Hepatocyte (in vitro differentiated cells): ENCODE measurements around the gene XXYLT1. TPM values are rescaled to one million over a fixed set of nuclear protein-coding genes. Genes with fewer than 3 reads are reported as not detected.

Experiments
- DNase-seq: peaks from one replicate; pipeline ENCODE4 v3.0.0-alpha.2; 2016; ENCODE audit warnings: low spot score
- H2AFZ ChIP-seq: fragments of 200-600 bp; sonication (generic); 2 replicates; pipeline ENCODE4 v1.6.0; 2016; ENCODE audit warnings: antibody characterized with exemption, mild to moderate bottlenecking
- H3K27ac ChIP-seq: fragments of 200-600 bp; sonication (generic); 2 replicates; pipeline ENCODE4 v1.5.1; 2016; ENCODE audit warnings: mild to moderate bottlenecking
- H3K27me3 ChIP-seq: fragments of 200-600 bp; sonication (generic); 2 replicates; pipeline ENCODE4 v1.6.1; 2016
- H3K36me3 ChIP-seq: fragments of 200-600 bp; sonication (generic); replicated peaks from 2 replicates; pipeline ENCODE4 v1.5.1; 2016; ENCODE audit warnings: low read depth; ENCODE audit not compliant: insufficient read depth
- H3K4me1 ChIP-seq: fragments of 200-600 bp; sonication (generic); 2 replicates; pipeline ENCODE4 v1.5.1; 2016; ENCODE audit warnings: mild to moderate bottlenecking, moderate library complexity; ENCODE audit not compliant: insufficient read depth
- H3K4me2 ChIP-seq: fragments of 200-600 bp; sonication (generic); 2 replicates; pipeline ENCODE4 v1.6.0; 2016
- H3K4me3 ChIP-seq: fragments of 200-600 bp; sonication (generic); 2 replicates; pipeline ENCODE4 v1.5.1; 2016; ENCODE audit warnings: mild to moderate bottlenecking
- H3K79me2 ChIP-seq: fragments of 200-600 bp; sonication (generic); 2 replicates; pipeline ENCODE4 v1.6.0; 2017; ENCODE audit warnings: mild to moderate bottlenecking
- H3K9me2 ChIP-seq: fragments of 200-600 bp; sonication (generic); replicated peaks from 2 replicates; pipeline ENCODE4 v1.6.0; 2017; ENCODE audit warnings: mild to moderate bottlenecking; ENCODE audit not compliant: insufficient read depth
- H3K9me3 ChIP-seq: fragments of 200-600 bp; sonication (generic); 2 replicates; pipeline ENCODE4 v1.5.1; 2016; ENCODE audit warnings: low read depth, mild to moderate bottlenecking
- H4K20me1 ChIP-seq: fragments of 200-600 bp; sonication (generic); 2 replicates; pipeline ENCODE4 v1.6.0; 2016; ENCODE audit warnings: mild to moderate bottlenecking; ENCODE audit not compliant: insufficient read depth, poor library complexity, severe bottlenecking
- EZH2 ChIP-seq: fragments of 200-600 bp; sonication (generic); IDR thresholded peaks from 2 replicates; pipeline ENCODE4 v1.6.1; 2016; ENCODE audit warnings: antibody characterized with exemption, mild to moderate bottlenecking, borderline replicate concordance
- EZH2phosphoT487 ChIP-seq: fragments of 200-600 bp; sonication (generic); IDR thresholded peaks from one replicate; pipeline ENCODE4 v1.6.1; 2018; ENCODE audit warnings: antibody characterized with exemption, mild to moderate bottlenecking, low read depth, moderate library complexity; ENCODE audit not compliant: unreplicated experiment, severe bottlenecking
- WGBS: methylation state at CpG from one replicate; pipeline ENCODE4 v1.1.6; 2016; ENCODE audit warnings: low lambda C conversion rate; ENCODE audit errors: missing lambda C conversion rate; 5-methylcytosine and 5-hydroxymethylcytosine counted together
- polyA plus RNA-seq: library from polyadenylated mRNA; unstranded; fragments of >200 nt; fragmentation: Nextera tagmentation; extraction: Ambion mirVana; gene quantifications from 2 replicates; pipeline ENCODE4 v1.2.1, GENCODE V29; 2016
- total RNA-seq: library from RNA; depleted of rRNA; stranded (reverse); fragments of >200 nt; gene quantifications from 2 replicates; pipeline ENCODE4 v1.2.3, GENCODE V29; 2014
- TF ChIP-seq, protein P1 (sequence below): fragments of 200-600 bp; sonication (generic); IDR thresholded peaks from 2 replicates; pipeline ENCODE4 v1.5.1; 2016; ENCODE audit warnings: antibody characterized with exemption, mild to moderate bottlenecking; ENCODE audit not compliant: poor library complexity

XXYLT1 gene
- total and polyA plus RNA-seq, 2 experiments from 2014 or later: 20.9 to 25.6 TPM

DNA sequence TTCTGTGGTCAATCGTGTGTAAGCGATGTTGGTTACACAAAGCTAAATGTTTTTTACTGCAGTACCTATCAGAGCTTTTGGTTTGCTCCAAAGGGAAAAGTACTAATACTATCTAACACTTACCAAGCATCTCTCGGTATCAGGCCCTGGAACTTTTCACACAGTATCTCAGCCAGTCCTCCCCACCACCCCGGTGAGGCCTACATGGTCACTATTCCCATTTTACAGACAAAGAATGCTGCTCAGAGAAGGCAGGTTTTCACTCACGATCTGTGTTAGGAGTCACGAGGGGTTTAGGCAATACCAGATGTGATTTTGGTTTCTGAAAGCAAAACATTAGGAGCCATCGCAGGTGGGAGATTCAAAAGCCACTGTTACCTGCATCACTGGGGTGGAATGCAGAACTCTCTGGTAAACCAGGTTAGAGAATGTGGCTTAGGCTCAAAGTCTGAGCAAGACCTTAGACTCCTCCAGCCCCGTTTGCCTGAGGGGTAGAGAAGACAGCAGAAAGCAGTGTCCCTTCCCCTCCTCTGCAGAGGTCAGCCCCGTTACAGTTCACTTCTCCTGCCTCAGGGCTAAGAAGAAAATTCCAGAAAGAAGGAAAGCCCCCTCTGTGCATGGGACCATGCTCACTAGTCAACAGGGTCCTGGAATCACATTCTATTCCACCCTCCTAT, 57.2 kb downstream of the XXYLT1 start:
- H3K27me3 ChIP-seq: no peaks in the 10 kb centered on the region
- no peak overlapping the region for H3K4me2 ChIP-seq
- H3K36me3 ChIP-seq: no peaks in the 10 kb centered on the region
- no peak overlapping the region for H3K4me3 ChIP-seq
- H3K4me1 ChIP-seq: peaks cover 20% of the 10 kb centered on the region
- WGBS: 86% methylated on average over 9 of the region's 9 CpGs
- TF ChIP-seq, protein P1, sequence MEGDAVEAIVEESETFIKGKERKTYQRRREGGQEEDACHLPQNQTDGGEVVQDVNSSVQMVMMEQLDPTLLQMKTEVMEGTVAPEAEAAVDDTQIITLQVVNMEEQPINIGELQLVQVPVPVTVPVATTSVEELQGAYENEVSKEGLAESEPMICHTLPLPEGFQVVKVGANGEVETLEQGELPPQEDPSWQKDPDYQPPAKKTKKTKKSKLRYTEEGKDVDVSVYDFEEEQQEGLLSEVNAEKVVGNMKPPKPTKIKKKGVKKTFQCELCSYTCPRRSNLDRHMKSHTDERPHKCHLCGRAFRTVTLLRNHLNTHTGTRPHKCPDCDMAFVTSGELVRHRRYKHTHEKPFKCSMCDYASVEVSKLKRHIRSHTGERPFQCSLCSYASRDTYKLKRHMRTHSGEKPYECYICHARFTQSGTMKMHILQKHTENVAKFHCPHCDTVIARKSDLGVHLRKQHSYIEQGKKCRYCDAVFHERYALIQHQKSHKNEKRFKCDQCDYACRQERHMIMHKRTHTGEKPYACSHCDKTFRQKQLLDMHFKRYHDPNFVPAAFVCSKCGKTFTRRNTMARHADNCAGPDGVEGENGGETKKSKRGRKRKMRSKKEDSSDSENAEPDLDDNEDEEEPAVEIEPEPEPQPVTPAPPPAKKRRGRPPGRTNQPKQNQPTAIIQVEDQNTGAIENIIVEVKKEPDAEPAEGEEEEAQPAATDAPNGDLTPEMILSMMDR: no peak
- no peak for TF ChIP-seq EZH2
- TF ChIP-seq EZH2phosphoT487: no peak
- H2AFZ ChIP-seq: no peak overlapping the region
- H3K9me3 ChIP-seq: no peaks in the 10 kb centered on the region
- no peaks in the 10 kb centered on the region for H4K20me1 ChIP-seq
- H3K79me2 ChIP-seq: no peaks in the 10 kb centered on the region
- H3K27ac ChIP-seq: no peak overlapping the region
- no peak for DNase-seq
- H3K9me2 ChIP-seq: no peaks in the 10 kb centered on the region

- H3K36me3 ChIP-seq: no peaks in the 10 kb centered on the region
- H2AFZ ChIP-seq: no peak overlapping the region
- no peaks in the 10 kb centered on the region for H3K9me2 ChIP-seq
- DNase-seq: no peak
- H3K4me1 ChIP-seq: peaks cover 20% of the 10 kb centered on the region
- TF ChIP-seq EZH2 (no peak), EZH2phosphoT487 (no peak)
- TF ChIP-seq, protein P1: no peak
- 96% methylated on average over 14 of the region's 14 CpGs for WGBS
- no peaks in the 10 kb centered on the region for H3K27me3 ChIP-seq
- no peaks in the 10 kb centered on the region for H4K20me1 ChIP-seq
- H3K27ac ChIP-seq: no peak overlapping the region
- H3K4me3 ChIP-seq: no peak overlapping the region
- H3K79me2 ChIP-seq: peaks cover 6% of the 10 kb centered on the region
- no peak overlapping the region for H3K4me2 ChIP-seq
- H3K9me3 ChIP-seq: no peaks in the 10 kb centered on the region
Observed at GRCh38 chr3:195212749-195213375, 58.1 kb downstream of the XXYLT1 start.

DNA sequence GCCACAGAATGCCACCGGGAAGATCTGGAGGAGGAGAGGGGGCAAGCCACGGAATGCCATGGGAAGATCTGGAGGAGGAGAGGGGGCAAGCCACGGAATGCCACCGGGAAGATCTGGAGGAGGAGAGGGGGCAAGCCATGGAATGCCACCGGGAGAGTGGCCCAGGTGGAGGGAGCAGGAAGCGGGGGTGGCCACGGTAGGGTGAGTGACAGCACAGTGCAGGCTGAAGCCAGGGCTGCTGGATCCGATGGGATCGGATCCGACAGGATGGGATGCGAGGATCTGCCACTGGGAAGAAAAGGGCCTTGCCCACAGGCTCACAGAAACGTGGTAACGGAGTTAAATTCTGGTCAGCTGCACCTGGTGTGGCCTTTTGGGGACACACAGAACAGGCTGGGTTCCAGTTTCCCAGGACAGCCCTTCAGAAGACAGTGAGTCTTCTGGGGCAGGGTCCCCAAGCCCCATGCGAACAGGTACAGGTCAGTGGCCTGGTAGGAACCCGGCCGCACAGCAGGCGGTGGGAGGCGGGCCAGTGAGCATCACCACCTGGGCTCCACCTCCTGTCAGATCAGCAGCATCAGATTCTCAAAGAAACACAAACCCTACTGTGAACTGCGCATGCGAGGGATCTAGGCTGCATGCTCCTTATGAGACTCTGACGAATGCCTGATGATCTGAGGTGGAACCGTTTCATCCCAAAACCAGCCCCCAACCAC, 58.8 kb downstream of the XXYLT1 start:
- Histone ChIP-seq H3K36me3 (no peaks in the 10 kb centered on the region), H3K4me3 (no peak overlapping the region), H2AFZ (no peak overlapping the region), H3K79me2 (peaks cover 6% of the 10 kb centered on the region), H3K9me2 (no peaks in the 10 kb centered on the region), H3K27me3 (no peaks in the 10 kb centered on the region), H3K27ac (no peak overlapping the region), H3K9me3 (no peaks in the 10 kb centered on the region), H3K4me1 (peaks cover 20% of the 10 kb centered on the region), H4K20me1 (no peaks in the 10 kb centered on the region), H3K4me2 (no peak overlapping the region)
- 97% methylated on average over 19 of the region's 22 CpGs for WGBS
- TF ChIP-seq, protein P1: no peak
- TF ChIP-seq EZH2: no peak
- no peak for TF ChIP-seq EZH2phosphoT487
- DNase-seq: no peak
